Right lobe of liver (tissue), 6 donors: ENCODE results near the gene CCDC136. TPM values are rescaled to one million over a fixed set of nuclear protein-coding genes. Genes with fewer than 3 reads are reported as not detected.

ENCODE experiments used
- ATAC-seq, 4 donors: fragments of 200-7000 bp; cut with Tn5 transposase; one replicate each; pipeline ENCODE4 v1.9.1; 2020; ENCODE audit warnings: mild to moderate bottlenecking in 4 of 4, moderate library complexity in 4 of 4
- DNase-seq, 3 donors: peaks; one replicate each; pipeline ENCODE4 v3.0.0-alpha.2; 2020
- H3K27ac ChIP-seq, 3 donors: fragments of 200-600 bp; one replicate each; pipeline ENCODE4 v1.8.0; 2022
- H3K27me3 ChIP-seq, 2 donors: fragments of 200-600 bp; one replicate each; pipeline ENCODE4 v1.8.0; 2022
- H3K36me3 ChIP-seq, 4 donors: fragments of 200-600 bp; sonication (generic) in 1 of 4; one replicate each; pipeline versions ENCODE4 v1.5.1 to v1.8.0; 2017 to 2022; ENCODE audit warnings: control low read depth in 1 of 4
- H3K4me1 ChIP-seq, 4 donors: fragments of 200-600 bp; sonication (generic) in 1 of 4; one replicate each; pipeline versions ENCODE4 v1.5.1 to v1.8.0; 2017 to 2022; ENCODE audit warnings: control low read depth in 1 of 4
- H3K4me3 ChIP-seq, 3 donors: fragments of 200-600 bp; one replicate each; pipeline ENCODE4 v1.8.0; 2022
- H3K9me3 ChIP-seq, 4 donors: fragments of 200-600 bp; sonication (generic) in 1 of 4; one replicate each; pipeline versions ENCODE4 v1.5.1 to v1.8.0; 2017 to 2022; ENCODE audit warnings: control low read depth in 1 of 4
- POLR2A ChIP-seq: fragments of 450-650 bp; IDR thresholded peaks from one replicate; pipeline ENCODE4 v1.6.1; 2017; ENCODE audit warnings: antibody characterized with exemption, mild to moderate bottlenecking
- WGBS: methylation state at CpG from one replicate; pipeline ENCODE4 v1.1.6; 2018; ENCODE audit warnings: low coverage, low lambda C conversion rate; ENCODE audit not compliant: insufficient coverage; ENCODE audit errors: missing lambda C conversion rate; 5-methylcytosine and 5-hydroxymethylcytosine counted together
- intact Hi-C, 2 donors: fragments of 100-400 bp; cut with DNase I; formaldehyde crosslinking; loops; one replicate each; pipeline versions ENCODE4 v1.11.2 to v1.14.1; 2022
- total RNA-seq, 6 experiments: library from RNA; depleted of rRNA in 2 of 6; stranded (reverse); fragments of >200 nt in 2 of 6; fragmentation: NEBNext Ultra II Directional in 3 of 6; extraction: Animal tissue kit (Norgen Biotek cat#: 25700) in 3 of 6; gene quantifications; one replicate each; pipeline versions ENCODE4 v1.1.0 to v1.2.4, GENCODE V29; 2016 to 2023
- TF ChIP-seq, protein P1 (sequence below), 4 donors: fragments of 200-600 bp in 3 of 4; fragments of 450-650 bp in 1 of 4; IDR thresholded peaks; one replicate each; pipeline versions ENCODE4 v1.5.1 to v1.8.0; 2016 to 2022; ENCODE audit warnings: antibody characterized with exemption in 4 of 4, mild to moderate bottlenecking in 2 of 4
- donor health status: DM: no; HTN: yes; CAD: no.
- donor health status: DM: no; HTN: no; CAD: no.
- donor health status: DM: no; HTN: no; CAD: no.
- donor health status: DM: no; HTN: yes; CAD: no.
- donor health status: DM: no; HTN: yes; CAD: no.

CCDC136 gene
- total RNA-seq, 6 experiments from 2014 or later = 0.16 to 0.70 (median 0.20) TPM; not detected in 2

DNA sequence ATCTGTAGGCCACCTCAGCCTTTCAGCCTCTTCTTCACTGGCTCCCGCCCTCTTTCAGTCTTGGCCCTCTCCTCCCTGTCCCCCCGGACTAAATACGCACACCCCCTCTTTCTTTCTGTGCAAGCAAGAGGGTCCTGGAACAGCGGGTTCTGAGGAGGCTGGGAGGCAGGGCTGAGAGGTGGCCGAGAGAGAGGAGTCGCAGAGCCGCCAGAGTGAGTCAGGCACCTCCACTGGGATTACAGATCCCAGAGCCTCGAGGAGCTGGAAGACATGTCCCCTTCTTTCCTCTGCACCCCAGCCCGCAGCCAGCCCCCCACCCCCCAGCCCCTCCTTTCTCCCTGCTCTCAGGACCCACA is 182 bp downstream of the CCDC136 start:
- ATAC-seq (no peak), DNase-seq (no peak)
- no peak for TF ChIP-seq POLR2A
- TF ChIP-seq, protein P1, sequence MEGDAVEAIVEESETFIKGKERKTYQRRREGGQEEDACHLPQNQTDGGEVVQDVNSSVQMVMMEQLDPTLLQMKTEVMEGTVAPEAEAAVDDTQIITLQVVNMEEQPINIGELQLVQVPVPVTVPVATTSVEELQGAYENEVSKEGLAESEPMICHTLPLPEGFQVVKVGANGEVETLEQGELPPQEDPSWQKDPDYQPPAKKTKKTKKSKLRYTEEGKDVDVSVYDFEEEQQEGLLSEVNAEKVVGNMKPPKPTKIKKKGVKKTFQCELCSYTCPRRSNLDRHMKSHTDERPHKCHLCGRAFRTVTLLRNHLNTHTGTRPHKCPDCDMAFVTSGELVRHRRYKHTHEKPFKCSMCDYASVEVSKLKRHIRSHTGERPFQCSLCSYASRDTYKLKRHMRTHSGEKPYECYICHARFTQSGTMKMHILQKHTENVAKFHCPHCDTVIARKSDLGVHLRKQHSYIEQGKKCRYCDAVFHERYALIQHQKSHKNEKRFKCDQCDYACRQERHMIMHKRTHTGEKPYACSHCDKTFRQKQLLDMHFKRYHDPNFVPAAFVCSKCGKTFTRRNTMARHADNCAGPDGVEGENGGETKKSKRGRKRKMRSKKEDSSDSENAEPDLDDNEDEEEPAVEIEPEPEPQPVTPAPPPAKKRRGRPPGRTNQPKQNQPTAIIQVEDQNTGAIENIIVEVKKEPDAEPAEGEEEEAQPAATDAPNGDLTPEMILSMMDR (IDR thresholded peaks at IDR 0.05) = no peak
- Histone ChIP-seq H3K4me1 (peaks cover 0 to 4% (median 0%) of the 10 kb centered on the region in 4 donors), H3K27me3 (no peaks in the 10 kb centered on the region), H3K27ac (no peak overlapping the region), H3K9me3 (no peaks in the 10 kb centered on the region), H3K4me3 (peak overlapping the region; percentile 71 to 81 (median 78)), H3K36me3 (no peaks in the 10 kb centered on the region)
- 33% methylated on average over 8 of the region's 9 CpGs for WGBS
- intact Hi-C loops = no loop called here

DNA sequence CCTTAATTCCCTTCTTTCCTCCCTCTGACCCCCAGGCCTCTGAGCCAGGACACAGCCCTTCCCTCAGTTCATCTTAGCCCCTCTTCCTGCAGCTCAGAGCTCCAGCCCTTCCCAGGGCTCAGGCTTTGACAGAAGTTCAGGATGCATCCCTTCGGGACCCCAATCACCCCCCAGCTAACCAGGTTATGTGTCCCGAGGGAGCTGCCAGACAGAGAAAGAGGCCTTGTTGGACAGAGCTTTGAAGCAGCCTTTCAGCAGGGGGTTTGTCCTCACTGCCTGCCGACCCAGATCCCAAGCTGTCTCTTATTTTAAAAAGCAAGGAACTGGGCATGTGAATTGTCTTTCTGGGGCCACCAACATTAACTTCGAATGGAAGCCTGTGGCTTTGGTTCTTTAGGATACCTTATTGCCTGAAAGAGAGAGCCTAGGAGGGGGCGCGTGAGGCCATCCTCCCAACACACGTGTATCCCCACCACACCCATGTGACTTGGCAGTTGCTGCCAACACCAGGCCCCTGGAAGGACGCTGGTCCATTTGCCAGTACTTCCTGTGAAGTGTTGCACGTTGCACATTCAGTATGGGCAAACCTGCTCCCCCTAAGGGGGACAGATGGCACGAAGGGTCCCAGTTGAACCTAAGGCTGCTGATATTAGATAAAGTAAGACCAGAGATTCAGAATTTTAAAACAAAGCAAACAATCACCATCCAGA is 858 bp downstream of the CCDC136 start:
- WGBS = 76% methylated on average over 5 of the region's 10 CpGs
- no peak overlapping the region for H3K27ac ChIP-seq
- ATAC-seq = no peak
- H3K27me3 ChIP-seq = no peaks in the 10 kb centered on the region
- no peaks in the 10 kb centered on the region for H3K36me3 ChIP-seq
- no peaks in the 10 kb centered on the region for H3K9me3 ChIP-seq
- no peak for DNase-seq
- TF ChIP-seq, protein P1 (IDR thresholded peaks at IDR 0.05) = no peak
- TF ChIP-seq POLR2A = no peak
- no peak overlapping the region for H3K4me3 ChIP-seq
- peaks cover 0 to 4% (median 0%) of the 10 kb centered on the region in 4 donors for H3K4me1 ChIP-seq
- intact Hi-C loops = no loop called here

DNA sequence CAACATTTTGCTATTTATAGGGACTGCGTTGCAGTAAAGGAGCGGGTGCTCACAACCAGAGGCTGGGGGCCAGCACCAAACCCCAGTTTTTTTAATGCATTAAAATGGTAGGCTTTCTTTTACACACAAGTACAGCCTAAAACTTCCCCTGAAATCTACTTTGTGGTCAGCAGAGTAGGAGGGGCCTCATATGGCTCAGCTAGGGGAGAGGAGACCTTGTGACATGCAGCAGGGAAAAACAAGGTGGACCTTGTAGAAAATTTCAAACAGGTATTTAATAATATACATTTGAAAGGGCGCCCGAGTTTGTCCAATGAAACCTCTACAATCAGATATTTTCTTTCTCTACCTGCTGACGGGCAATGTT is 1.4 kb downstream of the CCDC136 start:
- intact Hi-C loops = no loop called here
- Histone ChIP-seq H3K4me1 (peaks cover 0 to 4% (median 0%) of the 10 kb centered on the region in 4 donors), H3K4me3 (no peak overlapping the region), H3K27me3 (no peaks in the 10 kb centered on the region), H3K36me3 (no peaks in the 10 kb centered on the region), H3K27ac (no peak overlapping the region), H3K9me3 (no peaks in the 10 kb centered on the region)
- ATAC-seq = no peak
- TF ChIP-seq, protein P1 (IDR thresholded peaks at IDR 0.05) = no peak
- TF ChIP-seq POLR2A = no peak
- no peak for DNase-seq
- WGBS = 81% methylated on average over 4 of the region's 5 CpGs

DNA sequence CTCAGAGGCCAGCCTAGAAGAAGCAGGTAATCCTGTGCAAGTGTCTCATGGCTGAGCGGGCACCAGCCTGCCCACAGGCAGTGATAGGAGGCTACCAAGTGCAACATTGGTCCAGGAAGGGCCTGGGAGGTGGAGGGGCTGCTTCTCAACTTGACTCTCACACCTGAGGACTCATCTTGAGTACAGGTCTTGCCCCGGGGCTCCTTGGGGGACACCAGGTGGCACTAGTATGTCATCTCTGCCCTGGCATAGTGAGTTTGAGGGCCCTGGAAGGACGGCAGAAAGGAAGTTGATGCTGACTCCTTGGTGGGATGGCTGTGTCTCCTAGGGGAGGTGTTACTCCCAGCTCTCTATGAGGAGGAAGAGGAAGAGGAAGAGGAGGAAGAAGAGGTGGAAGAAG is 2.3 kb downstream of the CCDC136 start:
- intact Hi-C loops = no loop called here
- TF ChIP-seq, protein P1 (IDR thresholded peaks at IDR 0.05) = peak in 1 of 4 donors; percentile 6
- no peak for TF ChIP-seq POLR2A
- H3K27ac ChIP-seq = no peak overlapping the region
- no peak for DNase-seq
- no peaks in the 10 kb centered on the region for H3K9me3 ChIP-seq
- peaks cover 0 to 4% (median 0%) of the 10 kb centered on the region in 4 donors for H3K4me1 ChIP-seq
- H3K27me3 ChIP-seq = no peaks in the 10 kb centered on the region
- peak in 1 of 4 donors; percentile 7 for ATAC-seq
- no peak overlapping the region for H3K4me3 ChIP-seq
- 31% methylated on average over 2 of the region's 3 CpGs for WGBS
- H3K36me3 ChIP-seq = no peaks in the 10 kb centered on the region
